ENCODE measurements around the gene ARHGAP45. TPM values are rescaled to one million over a fixed set of nuclear protein-coding genes. Genes with fewer than 3 reads are reported as not detected.
"Not testable (repeated sequence)": the region's sequence is repeated elsewhere in the genome, so short reads cannot be mapped to it uniquely, and the experiment has no call there.

ARHGAP45 gene
- total RNA-seq, 1 donor from 2014 or later: 20.7 TPM

GRCh38 chr19:1104311-1105007, 37.5 kb downstream of the ARHGAP45 start:
- peak; percentile 77 for DNase-seq (ENCODE audit: low spot score)

GRCh38 chr19:1105008-1105872, 38.3 kb downstream of the ARHGAP45 start:
- DNase-seq (ENCODE audit: low spot score): no peak

GRCh38 chr19:1105873-1106840, 39.2 kb downstream of the ARHGAP45 start:
- DNase-seq (ENCODE audit: low spot score): no peak

GRCh38 chr19:1106841-1107660, 40.1 kb downstream of the ARHGAP45 start:
- no peak for DNase-seq (ENCODE audit: low spot score)

- DNase-seq (ENCODE audit: low spot score): no peak
These were observed 40.8 kb downstream of the ARHGAP45 start for GRCh38 chr19:1107661-1108261.

- no peak for DNase-seq (ENCODE audit: low spot score)
These were observed 41.5 kb downstream of the ARHGAP45 start for GRCh38 chr19:1108291-1109031.

GRCh38 chr19:1109032-1109551, 42.1 kb downstream of the ARHGAP45 start:
- no peak for DNase-seq (ENCODE audit: low spot score)

GRCh38 chr19:1109697-1110671, 43.0 kb downstream of the ARHGAP45 start:
- no peak for DNase-seq (ENCODE audit: low spot score)

GRCh38 chr19:1110809-1111640, 44.1 kb downstream of the ARHGAP45 start:
- DNase-seq (ENCODE audit: low spot score): no peak

GRCh38 chr19:1111641-1112267, 44.8 kb downstream of the ARHGAP45 start:
- DNase-seq (ENCODE audit: low spot score): no peak

- no peak for DNase-seq (ENCODE audit: low spot score)
These were observed 45.5 kb downstream of the ARHGAP45 start for GRCh38 chr19:1112268-1113029.

GRCh38 chr19:1113030-1113985, 46.3 kb downstream of the ARHGAP45 start:
- DNase-seq (ENCODE audit: low spot score): peak; percentile 95

- DNase-seq (ENCODE audit: low spot score): no peak
These were observed 47.1 kb downstream of the ARHGAP45 start for GRCh38 chr19:1113986-1114483.

- DNase-seq (ENCODE audit: low spot score): not testable (repeated sequence)
These were observed 47.8 kb downstream of the ARHGAP45 start for GRCh38 chr19:1114728-1115127.
